ENCODE data around the gene FARSB.
A peak's percentile ranks its signal among the peaks of the same experiment; 100 is the strongest.

Gene FARSB

GRCh38 chr2:222669353-222669752 is 13.5 kb upstream of the FARSB start:
- no peak for TF ChIP-seq CTCF (IDR thresholded peaks at IDR 0.05; ENCODE audit: low read depth, low read length)
- no peak overlapping the region for H3K4me3 ChIP-seq (ENCODE audit: low read depth, low read length)
- no peak for DNase-seq (ENCODE audit: low read depth, low spot score)
- in situ Hi-C loops (cut with HindIII; ENCODE audit: low sequenced_read_pairs) = no loop called here

- in situ Hi-C loops (cut with HindIII; ENCODE audit: low sequenced_read_pairs) = no loop called here
- no peak overlapping the region for H3K4me3 ChIP-seq (ENCODE audit: low read depth, low read length)
- DNase-seq (ENCODE audit: low read depth, low spot score) = no peak
- no peak for TF ChIP-seq CTCF (IDR thresholded peaks at IDR 0.05; ENCODE audit: low read depth, low read length)
Measured at GRCh38 chr2:222668494-222669154, 12.7 kb upstream of the FARSB start.

- in situ Hi-C loops (cut with HindIII; ENCODE audit: low sequenced_read_pairs) = no loop called here
- H3K4me3 ChIP-seq (ENCODE audit: low read depth, low read length) = no peak overlapping the region
- no peak for DNase-seq (ENCODE audit: low read depth, low spot score)
- TF ChIP-seq CTCF (IDR thresholded peaks at IDR 0.05; ENCODE audit: low read depth, low read length) = no peak
Measured at GRCh38 chr2:222663479-222663878, 7.6 kb upstream of the FARSB start.

- no peak for TF ChIP-seq CTCF (IDR thresholded peaks at IDR 0.05; ENCODE audit: low read depth, low read length)
- peak overlapping the region; percentile 99 for H3K4me3 ChIP-seq (ENCODE audit: low read depth, low read length)
- DNase-seq (ENCODE audit: low read depth, low spot score) = no peak
- in situ Hi-C loops (cut with HindIII; ENCODE audit: low sequenced_read_pairs) = no loop called here
Measured at GRCh38 chr2:222656526-222657446, 894 bp upstream of the FARSB start.

- TF ChIP-seq CTCF (IDR thresholded peaks at IDR 0.05; ENCODE audit: low read depth, low read length) = no peak
- no peak for DNase-seq (ENCODE audit: low read depth, low spot score)
- in situ Hi-C loops (cut with HindIII; ENCODE audit: low sequenced_read_pairs) = no loop called here
- no peak overlapping the region for H3K4me3 ChIP-seq (ENCODE audit: low read depth, low read length)
Measured at GRCh38 chr2:222653280-222653679, 2.6 kb downstream of the FARSB start.

- no peak for TF ChIP-seq CTCF (IDR thresholded peaks at IDR 0.05; ENCODE audit: low read depth, low read length)
- DNase-seq (ENCODE audit: low read depth, low spot score) = no peak
- in situ Hi-C loops (cut with HindIII; ENCODE audit: low sequenced_read_pairs) = no loop called here
- H3K4me3 ChIP-seq (ENCODE audit: low read depth, low read length) = no peak overlapping the region
Measured at GRCh38 chr2:222652491-222653255, 3.2 kb downstream of the FARSB start.
